Activated gamma-delta T cell treated with Interleukin-2 at 50 U/mL for 16 hours (primary cell): ENCODE data around the gene CAMTA1.

Experiments
- DNase-seq: peaks from one replicate; pipeline ENCODE4 v3.0.0-alpha.2; 2020

Gene CAMTA1

DNA sequence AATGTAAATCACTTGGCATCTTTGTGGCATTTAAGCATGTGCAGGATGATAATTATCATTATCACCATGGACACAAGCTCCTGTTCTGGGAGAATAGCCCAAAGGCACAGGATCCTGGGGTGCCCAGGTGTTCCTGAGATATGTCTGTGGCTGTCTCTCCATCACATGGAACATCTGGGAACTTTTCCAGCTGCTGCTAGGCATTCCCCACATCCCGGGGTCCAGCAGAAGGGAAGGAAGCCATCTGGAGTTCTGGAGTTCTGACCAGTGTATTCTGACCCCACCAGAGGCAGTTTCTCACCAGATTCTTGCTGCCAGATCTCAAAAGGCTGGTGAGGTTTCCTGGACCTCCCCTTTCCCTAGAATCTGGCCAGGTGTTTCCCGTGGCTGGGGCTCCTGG, 726.1 kb downstream of the CAMTA1 start:
- no peak for DNase-seq

DNA sequence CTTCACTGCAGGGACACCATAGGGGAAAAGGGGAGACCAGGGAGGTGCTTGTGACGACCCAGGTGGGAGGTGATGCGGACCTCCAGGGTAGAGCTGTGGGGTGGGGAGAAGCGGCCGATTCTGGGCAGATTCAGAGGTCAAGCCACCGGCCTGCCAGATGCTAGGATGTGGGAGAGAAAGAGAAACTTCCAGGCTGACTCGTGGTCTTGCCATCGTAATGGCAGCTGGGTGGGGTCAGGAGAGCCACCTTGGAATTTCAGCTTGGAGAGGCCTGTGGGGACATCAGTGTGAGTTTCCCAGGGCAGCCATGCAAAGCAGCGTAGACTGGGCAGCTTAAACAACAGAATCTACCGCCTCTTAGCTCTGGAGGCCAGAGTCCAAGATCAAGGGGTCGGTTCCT, 727.8 kb downstream of the CAMTA1 start:
- DNase-seq = no peak

DNA sequence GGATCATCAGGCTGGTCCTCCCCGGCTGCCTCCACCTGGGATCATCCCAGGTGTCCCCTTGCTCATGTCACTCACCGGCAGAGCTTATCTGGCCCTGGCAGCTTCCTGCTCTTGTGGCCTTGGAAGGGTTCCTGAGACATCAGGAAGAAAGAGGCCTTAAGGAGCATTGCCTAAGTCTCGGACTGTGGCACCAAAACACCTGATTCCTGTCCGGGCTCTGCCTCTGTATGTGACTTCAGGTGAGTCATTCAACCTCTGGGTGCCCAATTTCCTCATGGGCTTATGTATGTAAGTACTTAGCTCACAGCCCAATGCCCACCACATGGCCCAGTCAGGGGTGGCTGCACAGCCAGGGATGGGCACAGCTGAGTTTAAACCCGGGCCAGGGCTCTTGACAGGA, 729.9 kb downstream of the CAMTA1 start:
- no peak for DNase-seq

DNA sequence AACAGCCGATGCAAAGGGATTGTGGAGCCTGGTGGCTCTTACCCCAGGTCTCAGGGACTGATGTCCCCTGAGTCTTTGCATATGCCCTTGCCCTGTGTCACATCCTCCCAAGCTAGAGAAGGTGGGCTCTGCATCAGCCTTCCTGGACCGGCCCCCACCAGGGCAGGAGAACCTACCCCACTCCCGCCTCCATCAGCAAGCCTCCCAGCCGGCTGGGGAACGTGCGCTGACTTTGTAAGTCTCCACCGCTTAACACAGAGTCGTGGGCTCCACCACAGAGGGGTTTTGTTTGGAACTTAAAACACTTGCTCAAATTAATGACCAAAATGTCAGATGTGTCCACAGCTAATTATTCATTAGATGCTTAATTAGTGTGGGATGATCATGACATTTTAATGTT, 730.6 kb downstream of the CAMTA1 start:
- no peak for DNase-seq

DNA sequence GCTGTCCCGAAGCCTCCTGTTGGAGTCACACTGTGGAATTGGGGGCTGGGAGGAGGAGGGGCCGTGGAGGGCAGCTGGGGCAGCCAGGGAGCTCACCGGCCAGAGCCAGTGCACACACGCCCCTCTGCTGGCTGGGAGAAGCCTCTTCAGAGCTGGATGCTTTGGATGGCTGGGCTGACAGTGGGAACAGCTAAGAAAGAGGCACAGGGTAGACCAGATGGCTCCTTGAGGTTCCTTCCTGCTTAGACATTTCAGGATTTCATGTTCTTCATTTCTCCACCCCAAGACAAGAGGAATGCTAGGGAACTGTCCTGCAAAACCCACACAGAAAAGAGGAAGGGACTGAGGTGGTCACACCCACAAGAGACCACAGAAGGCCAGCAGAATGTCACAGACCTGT, 731.1 kb downstream of the CAMTA1 start:
- no peak for DNase-seq

DNA sequence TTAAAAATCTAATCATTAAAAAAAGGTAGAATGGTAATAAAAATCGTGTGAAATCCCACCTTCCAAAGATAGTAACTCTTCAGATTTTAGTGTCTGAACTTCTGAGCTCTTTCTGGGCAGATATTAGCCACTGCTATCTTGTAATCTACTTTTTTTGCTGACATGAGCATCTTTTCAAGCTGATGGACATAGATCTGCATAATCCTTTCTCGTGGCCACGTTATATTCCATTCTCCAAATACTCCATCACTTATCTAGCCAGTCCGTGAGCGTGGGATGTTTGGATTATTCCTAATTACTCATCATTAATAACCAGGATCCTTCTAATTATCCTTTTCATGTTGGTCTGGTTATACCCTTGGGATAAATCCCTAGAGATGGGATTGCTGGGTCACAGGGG, 731.7 kb downstream of the CAMTA1 start:
- no peak for DNase-seq

DNA sequence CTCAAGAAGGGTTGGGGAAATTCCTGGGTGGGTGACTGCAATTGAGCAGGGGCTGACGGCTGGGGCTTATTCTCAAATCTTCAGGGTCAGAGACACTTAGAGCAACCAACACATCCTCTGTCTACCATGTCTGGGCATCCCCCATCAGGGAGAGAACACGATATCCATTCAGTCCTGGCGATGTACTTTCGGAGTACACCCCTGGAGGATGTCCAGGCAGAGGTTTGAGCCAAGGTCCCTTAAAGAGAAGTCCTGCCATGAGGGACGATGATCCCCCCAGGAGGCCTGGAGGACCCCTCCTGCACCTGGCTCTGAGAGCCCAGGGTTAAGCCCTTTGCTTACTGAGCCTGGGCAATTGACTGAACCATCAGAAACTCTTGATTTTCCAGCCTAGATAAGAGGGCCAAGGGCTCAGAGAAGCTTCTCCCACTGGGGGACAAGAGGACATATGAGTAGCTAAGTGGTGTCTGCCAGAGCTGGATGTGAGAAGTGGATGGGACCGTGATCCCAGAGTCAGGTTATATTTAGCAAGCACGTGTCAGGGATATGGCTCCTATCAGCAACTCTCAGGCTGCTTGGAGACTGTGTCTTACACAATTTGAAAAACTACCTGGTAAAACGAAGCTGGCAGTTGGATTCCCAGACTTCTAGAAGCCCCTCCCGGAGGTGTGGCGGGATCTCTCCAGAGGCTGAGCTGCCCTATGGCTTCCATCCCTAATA, 732.5 kb downstream of the CAMTA1 start:
- no peak for DNase-seq

DNA sequence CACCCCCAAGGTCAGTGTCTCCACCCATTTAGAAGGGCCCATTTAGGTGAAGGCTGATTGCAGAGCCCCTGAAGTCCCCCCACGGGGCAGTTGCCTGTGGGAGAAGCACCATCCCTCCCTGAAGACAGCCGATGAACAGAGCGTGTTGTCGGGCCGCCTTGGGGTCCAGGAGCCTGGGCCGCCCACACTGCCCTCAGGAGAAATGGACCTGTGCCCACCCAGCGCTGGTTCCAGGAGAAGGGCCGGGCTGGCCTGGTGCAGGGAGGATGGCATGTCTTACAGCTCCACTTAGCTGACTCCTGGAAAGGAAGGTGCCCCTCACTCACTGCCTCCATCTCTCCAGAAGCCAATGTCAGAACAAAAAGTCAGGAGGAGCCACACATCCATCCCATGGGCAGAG, 733.2 kb downstream of the CAMTA1 start:
- DNase-seq = no peak

DNA sequence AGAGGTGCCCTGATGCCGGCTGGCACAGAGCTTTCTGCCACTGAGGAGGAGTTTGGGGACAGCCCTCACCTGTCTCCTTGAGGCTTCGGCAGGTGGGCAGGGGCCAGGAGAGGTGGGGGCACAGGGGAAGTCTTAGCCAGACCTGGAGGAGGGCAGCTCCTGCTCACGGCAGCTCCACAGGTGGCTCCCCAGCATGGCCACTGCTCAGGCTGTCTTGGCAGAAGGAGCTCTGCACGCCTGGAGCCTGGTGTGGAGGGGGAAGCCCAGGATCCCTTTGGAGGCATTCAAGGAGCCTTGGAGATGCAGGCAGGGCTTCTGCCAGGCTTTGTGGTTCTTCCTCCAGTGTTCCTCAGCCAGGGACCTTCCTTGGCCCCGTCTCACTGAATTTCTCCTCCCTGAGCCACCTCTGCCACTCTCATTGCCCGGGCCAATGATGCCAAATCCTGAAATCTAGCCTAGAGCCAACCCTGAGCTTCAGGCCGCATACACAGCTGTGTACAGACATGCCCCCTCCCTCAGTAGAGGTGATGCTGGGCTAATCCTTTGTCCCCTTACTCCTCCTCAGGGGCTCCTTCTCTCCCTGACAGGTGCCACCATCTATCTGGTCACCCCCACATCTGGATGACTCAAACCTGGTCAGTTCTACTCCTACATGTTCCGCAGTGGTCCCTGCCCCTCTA, 734.1 kb downstream of the CAMTA1 start:
- no peak for DNase-seq

DNA sequence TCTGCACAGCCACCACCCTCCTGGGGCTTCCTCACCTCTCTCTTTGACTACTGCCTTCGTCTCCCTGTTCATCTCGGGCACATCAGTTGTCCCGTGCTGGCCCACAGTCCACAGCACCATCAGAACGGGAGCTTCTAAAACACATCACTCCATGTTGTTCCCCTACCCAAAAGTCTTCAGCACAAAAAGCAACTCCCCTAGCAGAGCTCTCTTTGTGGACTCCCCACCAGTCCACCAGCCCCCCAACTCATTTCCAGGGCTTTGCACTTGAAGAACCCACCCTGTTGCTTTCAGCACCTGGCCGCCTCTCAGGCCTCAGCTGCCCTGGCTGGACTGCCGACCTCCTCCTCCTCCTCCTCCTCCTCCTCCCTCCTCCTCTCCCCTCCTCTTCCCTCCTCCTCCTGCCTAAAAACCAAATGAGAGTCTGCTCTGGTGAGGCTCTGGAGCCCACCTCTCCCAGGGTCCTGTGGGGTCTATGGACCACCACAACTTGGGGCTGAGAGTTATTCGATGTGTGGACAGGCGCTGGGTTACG, 734.7 kb downstream of the CAMTA1 start:
- no peak for DNase-seq

DNA sequence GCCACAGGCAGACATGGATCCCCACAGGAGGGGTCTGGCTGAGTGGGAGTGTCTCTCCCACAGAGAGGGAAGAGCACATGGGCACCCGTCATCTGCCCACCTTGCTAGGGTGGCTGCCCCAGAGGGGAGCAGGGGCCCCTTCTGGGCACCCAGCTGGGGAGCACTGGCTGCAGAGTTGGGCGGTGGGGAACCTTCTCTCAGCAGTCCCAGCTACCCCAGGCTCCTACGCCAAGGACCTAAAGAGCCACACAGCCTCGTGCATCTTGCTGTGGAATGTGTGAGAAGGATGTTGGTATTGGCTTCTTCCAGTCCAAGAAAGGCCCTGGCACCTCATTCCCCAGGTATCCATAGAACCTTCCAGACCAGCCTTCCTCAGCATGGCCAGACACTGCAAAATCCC, 735.2 kb downstream of the CAMTA1 start:
- DNase-seq = no peak

DNA sequence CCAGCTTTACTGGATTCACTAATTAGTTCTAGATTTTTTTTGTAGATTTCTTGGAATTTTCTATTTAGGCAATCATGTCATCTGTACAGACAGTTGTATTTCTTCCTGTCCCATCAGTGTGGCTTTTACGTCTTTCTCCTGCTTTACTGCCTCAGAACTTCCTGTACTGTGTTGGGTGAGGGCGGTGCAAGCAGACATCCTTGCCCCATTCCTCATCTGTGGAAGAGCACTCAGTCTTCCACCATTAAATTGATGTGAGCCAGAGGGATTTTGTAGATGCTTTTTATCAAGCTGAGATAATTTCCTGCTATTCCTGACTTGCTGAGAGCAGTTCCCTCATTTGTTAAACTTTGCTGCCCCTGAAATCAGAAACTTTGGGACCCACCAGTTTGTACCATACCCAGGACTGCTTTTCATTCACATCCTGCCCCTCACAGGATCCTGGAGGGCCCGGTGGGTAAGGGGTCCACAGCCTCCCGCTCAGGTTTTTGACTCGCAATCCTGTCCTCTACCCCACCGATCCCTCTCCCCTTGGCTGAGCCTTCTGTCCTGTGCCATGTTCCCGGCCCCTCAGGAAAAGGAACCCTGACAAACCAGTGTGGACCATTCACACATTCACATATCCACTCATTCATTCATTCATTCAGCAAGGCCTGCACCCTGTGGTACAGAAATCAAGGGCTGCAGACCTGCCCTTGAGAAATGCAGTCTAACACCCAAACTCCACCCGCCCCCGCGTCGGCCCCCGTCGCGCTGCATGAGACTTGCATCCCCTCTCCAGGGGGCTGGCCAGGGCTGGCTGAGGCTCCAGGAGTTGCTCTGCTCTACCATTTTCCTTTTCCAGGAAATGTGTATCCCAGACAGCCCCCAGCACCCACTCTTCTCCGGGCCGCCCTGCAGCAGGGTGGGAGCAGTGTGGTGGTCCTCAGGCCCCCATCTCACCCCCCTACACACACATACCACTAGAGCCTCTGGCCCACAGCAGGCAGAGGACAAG, 739.4 kb downstream of the CAMTA1 start:
- no peak for DNase-seq

DNA sequence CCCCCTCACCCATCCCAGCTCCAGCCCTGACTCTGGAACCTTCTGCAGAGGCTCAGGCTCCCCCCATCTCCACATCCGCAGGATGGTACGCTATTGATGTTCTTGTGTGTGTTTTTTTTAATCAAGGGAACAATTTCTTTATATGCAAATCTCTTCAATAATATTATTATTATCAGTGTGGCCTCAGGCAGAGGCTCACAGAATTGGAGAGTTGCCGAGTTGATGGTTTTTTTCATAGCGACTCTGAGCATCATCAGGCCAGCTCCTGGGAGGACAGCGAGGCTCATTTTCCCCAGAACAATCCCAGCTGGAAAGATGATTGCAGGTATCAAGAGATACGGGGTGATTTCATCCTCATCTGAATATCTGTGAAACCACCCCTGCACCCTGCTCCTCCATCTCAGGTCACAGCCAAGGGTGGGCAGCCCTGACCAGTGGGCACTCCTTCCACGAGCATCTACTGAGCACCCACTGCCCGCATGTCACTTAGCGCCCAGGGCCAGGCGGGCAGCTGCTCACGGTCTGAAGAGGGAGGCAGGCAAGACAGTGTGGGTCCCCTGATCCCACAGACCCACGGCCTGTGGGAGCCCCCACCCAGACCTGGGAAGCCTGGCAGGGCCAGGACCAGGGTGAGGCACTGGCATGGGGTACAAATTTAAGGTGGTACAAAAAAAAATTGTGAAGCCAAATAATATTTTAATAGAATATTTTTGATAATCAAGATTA, 740.2 kb downstream of the CAMTA1 start:
- no peak for DNase-seq

DNA sequence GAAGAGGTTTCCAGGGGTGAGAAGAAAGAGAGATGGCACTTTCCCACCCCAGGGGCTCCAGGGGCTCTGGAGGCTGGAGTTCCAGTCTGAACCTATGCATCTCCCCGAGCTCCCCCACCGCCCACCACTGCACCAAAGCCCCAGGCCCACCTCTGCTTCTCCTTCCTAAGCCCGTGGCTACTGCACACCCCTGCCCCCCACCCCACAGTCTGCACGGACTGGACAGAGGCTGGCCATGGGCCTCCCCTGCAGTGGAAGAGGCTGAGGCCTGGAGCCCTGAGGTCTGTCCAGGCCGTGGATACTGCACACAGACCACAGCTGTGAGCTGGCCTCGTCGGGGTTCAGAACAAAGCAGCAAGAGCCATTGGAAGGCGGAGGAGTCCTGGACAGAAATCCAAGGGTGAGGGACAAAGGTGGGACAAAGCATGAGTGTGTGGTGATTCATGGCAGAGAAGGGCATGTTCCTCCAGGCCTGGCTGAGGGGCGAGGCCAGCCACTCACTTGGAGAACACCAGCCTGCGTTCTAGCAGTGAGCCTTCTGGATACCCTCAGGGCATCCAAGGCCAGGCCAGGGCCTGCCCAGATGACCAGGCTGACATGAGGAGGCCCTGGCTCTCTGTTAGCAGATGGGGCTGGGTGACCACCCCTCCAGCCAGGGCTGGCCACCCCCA, 741.1 kb downstream of the CAMTA1 start:
- DNase-seq = no peak

DNA sequence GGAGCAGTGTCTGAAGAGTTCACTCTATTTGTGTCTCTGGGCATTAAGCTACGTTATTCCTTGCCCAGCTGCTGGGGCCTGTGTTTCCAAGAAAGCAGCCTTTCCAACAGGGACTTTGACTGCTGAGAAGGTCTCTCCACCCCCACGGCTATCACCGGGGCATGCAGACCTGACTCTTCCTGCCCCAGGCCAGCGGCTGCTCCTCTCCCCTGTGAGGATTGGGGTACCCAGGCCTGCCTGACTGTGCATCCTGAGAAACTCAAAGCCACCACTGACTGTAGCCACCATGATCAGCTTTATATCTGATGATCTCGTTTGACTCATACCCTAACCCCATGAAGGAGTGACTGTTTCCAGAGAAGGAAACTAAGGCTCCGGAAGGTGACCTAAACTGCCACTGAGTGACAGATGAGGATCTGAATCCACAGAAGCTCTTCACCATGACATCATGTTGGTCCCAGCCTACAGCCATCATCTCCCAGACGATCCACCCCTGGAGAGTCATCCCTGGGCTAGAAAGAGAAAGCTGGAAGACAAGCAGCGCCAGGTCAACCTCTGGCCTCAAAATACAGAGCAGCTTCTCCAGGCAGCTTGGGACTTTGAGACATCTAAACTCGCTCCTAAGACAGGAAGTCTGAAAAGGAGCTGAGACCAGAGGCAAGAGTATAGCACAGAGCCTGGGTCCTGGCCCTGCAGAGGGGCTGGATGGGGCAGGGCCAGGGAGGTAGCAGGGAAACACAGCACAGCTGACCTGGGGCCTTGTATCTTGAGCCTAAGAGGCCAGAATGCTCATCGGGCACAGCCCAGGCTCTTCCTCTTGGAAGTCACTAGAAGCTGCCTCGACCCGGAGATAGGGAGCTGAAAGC, 741.8 kb downstream of the CAMTA1 start:
- DNase-seq = no peak

DNA sequence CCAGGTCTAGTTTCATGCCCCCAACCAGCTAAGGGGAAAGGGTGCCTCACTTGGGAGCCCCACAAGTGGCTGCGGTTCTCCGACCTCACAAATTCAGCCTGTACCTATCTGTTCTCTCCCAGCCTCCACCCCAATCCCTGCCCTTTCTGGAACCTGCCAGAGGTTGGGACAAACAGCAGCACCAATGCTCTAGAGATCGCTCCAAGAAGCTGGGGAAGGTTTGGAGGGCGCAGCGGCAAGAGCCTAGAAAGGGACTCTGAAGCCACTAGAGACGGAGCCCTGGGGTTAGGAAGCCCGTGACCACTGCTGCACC, 742.4 kb downstream of the CAMTA1 start:
- no peak for DNase-seq

DNA sequence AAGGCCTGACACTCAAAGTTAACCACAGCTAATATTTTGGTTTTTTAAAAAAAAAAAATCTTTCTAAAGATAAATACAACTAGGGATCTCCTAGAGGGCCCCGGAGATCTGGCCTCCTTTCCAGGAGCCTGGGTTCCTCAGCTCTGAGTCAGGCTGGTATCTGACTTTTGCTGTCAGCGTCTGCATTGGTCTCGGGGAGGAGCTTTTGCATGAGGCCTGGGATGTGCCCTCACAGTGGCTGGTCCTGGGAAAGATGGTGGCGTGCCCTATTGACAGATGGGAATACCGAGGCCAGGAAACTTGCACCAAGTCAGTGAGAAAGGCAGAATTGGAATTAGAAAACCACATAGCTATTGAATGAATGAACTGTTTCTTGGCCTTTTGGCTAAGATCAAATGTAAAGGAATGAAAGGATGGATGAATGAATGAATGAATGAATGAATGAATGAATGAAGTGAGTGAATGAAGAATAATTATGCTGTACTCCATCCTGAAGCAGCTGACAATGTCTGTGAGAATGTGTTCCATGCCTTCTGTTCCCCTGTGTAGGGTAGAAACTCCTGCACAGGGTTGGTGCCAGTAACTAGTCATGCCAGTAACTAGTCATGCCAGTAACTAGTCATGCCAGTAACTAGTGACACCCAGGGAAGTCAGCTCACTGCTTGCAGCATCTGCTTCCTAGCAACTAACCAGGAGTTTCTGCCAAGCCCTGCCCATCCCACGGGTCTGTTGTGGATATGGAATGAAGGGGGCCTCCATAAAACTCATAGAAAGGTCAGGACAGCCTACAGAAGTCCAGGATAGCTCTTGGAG, 743.3 kb downstream of the CAMTA1 start:
- DNase-seq = no peak

DNA sequence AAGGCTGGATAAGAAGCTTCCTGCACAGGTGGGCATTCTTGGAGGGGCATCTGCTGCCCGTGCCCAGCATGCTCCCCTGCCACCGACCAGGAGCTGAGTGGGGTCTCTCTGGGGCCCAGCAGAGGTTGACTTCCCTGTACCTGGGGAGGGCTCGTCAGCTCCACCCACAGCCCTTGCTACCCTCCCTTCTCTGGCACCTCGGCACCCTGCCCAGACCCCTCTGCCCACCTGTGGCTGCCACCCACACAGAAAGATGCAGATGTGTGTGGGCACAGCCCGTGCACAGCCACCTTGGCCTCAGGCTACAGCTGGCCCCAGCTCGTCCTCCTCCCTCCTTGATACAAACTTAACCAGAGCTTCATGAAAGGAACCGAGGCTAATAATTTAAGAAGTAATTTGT, 744.7 kb downstream of the CAMTA1 start:
- no peak for DNase-seq

DNA sequence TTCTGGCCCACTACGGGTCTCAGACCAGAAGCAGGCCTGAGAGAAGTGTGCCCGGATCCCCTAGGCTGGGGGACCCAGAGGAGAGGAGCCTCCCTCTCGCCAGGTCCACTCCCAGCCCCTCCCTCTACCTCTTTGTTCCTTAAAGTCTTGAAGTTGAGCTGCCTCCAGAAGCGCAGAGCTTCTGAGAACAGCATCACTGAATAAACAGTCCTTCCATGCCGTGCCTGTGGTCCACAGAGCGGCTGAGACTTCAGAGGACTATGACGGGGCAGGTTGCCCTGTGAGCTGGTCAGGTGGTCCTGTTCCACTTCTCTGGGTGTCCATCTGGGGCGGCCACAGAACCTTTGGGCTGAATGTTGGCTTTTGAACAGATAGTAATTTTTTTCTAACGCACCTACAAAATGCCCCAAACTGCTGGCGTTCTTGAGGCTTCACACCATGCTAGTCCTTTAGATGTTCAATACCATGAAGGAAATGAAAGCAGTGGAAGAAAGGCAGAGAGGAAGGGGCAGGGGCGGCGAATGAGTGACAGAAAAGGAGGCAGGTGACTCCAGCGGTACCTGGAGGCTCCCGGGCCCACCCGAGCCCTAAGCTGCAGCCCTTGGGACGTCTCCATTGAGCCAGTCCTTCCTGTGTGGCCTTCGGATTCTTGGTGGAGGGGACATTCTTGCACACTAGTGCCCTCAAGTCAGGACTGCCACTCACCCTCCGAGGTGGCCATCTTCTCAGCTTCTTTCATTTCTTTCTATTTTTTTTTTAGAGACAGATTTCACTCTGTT, 746.5 kb downstream of the CAMTA1 start:
- DNase-seq = no peak

DNA sequence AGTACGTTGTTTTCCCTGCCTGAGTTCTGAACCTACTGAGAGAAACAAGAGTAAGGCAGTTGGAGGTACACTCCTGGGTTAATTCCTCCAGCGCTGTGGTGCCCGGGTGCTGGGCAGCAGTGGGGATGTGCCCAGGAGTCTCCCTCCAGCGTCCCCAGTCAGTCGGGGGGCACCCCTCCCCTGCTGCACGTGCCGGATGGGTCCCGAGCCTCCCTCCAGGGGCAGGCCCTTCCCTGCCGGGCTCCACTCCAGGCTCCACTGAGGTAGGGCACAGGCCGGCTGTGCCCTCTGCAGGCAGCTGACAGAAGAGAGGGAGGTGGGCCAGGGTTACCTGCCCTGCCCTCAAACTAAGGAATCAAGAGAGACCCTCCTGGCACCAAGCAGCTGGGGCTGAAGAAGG, 747.8 kb downstream of the CAMTA1 start:
- DNase-seq = no peak
